ENCODE results near the gene TNIK.

TNIK gene

DNA sequence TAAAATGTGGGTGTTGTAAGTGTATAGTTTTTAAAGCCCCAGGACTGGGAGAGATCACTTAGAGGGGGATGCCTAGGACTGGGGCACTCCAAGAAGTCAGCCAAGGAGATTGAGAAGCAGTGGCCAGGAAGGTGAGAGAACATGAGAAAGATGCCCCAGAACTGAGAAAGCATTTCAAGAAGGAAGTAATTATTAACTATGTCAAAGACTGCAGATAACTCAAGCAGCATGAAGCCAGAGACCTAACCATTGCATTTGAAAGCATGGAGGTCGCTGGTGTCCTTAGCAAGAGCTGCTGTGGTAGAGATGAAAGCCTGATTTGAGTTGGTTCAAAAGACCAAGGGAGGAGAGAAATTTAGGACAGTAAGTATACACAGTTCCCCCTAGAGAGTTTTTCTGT is 403.1 kb downstream of the TNIK start:
- Histone ChIP-seq H3K27ac (ENCODE audit: insufficient read depth, low read length, poor library complexity, severe bottlenecking) (no peak overlapping the region), H3K27me3 (replicated peaks; ENCODE audit: control insufficient read depth, insufficient read depth, low read length, poor library complexity, severe bottlenecking) (no peaks in the 10 kb centered on the region), H3K36me3 (ENCODE audit: control insufficient read depth, insufficient read depth, low read length) (no peaks in the 10 kb centered on the region), H3K4me3 (ENCODE audit: insufficient read depth, low read depth, low read length, poor library complexity, severe bottlenecking) (no peak overlapping the region), H3K4me1 (ENCODE audit: control insufficient read depth, insufficient read depth, low read length, poor library complexity, severe bottlenecking) (no peaks in the 10 kb centered on the region), H3K9me3 (ENCODE audit: control insufficient read depth, low read length) (no peaks in the 10 kb centered on the region)
- no peak for DNase-seq

DNA sequence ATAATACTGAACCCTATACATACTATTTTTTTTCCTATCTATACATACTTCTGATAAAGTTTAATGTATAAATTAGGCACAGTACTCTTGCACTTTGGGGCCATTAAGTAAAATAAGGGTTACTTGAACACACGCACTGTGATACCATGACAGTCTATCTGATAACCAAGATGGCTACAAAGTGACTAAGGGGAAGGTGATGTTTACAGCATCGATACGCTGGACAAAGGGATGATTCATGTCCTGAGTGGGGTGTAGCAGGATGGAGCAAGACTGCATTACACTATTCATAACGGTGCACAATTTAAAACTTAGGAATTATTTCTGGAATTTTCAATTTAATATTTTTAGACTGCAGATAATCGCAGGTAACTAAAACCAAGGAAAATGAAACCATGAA is 403.7 kb downstream of the TNIK start:
- Histone ChIP-seq H3K9me3 (ENCODE audit: control insufficient read depth, low read length) (no peaks in the 10 kb centered on the region), H3K36me3 (ENCODE audit: control insufficient read depth, insufficient read depth, low read length) (no peaks in the 10 kb centered on the region), H3K4me1 (ENCODE audit: control insufficient read depth, insufficient read depth, low read length, poor library complexity, severe bottlenecking) (no peaks in the 10 kb centered on the region), H3K4me3 (ENCODE audit: insufficient read depth, low read depth, low read length, poor library complexity, severe bottlenecking) (no peak overlapping the region), H3K27me3 (replicated peaks; ENCODE audit: control insufficient read depth, insufficient read depth, low read length, poor library complexity, severe bottlenecking) (no peaks in the 10 kb centered on the region), H3K27ac (ENCODE audit: insufficient read depth, low read length, poor library complexity, severe bottlenecking) (no peak overlapping the region)
- no peak for DNase-seq

DNA sequence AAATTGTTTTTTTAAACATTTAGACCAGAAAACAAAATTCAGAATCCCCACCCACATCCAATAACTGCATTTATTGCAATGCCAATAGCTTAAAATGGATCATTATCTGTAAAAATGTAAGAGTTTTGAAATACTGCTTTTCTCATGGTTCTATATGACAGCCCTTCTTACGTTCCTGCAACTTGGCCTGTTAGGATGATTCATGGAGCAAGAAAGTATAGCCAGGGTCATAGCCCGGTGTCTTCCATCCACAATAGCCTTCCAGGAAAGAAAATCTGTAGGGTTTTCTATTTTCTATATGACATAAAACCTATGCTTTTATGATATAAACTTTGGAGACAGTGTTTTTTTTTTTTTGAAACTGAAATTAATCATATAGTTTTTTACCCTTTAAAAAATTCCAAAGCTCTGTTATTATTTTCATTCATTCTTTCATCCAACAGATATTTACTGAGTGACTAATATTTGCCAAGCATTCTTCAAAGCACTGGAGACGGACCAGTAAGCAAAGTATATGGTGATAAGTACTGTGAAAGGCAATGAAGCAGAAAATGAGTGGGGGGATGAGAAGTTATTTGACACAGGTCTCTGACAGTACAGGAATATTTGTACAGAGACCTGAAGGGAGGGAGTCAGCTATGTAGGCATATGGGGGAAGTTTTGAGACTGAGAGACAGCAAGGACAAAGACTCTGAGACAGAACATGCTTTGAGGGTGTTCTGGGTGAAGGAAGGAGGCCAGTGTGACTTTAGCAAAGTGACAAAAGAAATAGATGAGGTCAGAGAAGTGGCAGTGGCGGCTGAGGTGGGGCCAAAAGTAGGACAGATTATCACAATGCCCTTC is 404.6 kb downstream of the TNIK start:
- no peaks in the 10 kb centered on the region for H3K9me3 ChIP-seq (ENCODE audit: control insufficient read depth, low read length)
- DNase-seq, result no peak

DNA sequence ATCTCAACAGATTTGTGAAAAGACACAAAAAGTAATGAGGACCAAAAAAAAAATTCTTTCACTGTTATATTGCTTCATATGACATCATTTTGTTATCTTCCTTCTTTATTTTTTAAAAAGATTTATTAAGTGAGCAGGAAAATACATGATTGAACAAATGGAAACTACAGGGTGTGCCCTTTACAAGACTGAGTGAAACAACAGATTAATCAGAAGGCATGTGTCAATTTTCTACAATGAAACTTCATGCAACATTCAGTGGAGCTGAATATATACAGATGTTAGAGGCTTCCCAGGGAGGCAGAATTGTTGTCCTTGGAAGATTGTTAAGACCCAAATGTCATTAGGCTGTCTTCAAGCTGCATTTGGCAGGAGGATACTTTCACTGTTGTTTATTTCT is 405.3 kb downstream of the TNIK start:
- no peaks in the 10 kb centered on the region for H3K27me3 ChIP-seq (replicated peaks; ENCODE audit: control insufficient read depth, insufficient read depth, low read length, poor library complexity, severe bottlenecking)
- H3K36me3 ChIP-seq (ENCODE audit: control insufficient read depth, insufficient read depth, low read length), result no peaks in the 10 kb centered on the region
- no peaks in the 10 kb centered on the region for H3K9me3 ChIP-seq (ENCODE audit: control insufficient read depth, low read length)
- no peaks in the 10 kb centered on the region for H3K4me1 ChIP-seq (ENCODE audit: control insufficient read depth, insufficient read depth, low read length, poor library complexity, severe bottlenecking)
- H3K27ac ChIP-seq (ENCODE audit: insufficient read depth, low read length, poor library complexity, severe bottlenecking), result no peak overlapping the region
- no peak for DNase-seq
- H3K4me3 ChIP-seq (ENCODE audit: insufficient read depth, low read depth, low read length, poor library complexity, severe bottlenecking), result no peak overlapping the region

More for the DNA sequence above, 404.6 kb downstream of the TNIK start:
- Histone ChIP-seq H3K27me3 (replicated peaks; ENCODE audit: control insufficient read depth, insufficient read depth, low read length, poor library complexity, severe bottlenecking) (no peaks in the 10 kb centered on the region), H3K36me3 (ENCODE audit: control insufficient read depth, insufficient read depth, low read length) (no peaks in the 10 kb centered on the region), H3K4me3 (ENCODE audit: insufficient read depth, low read depth, low read length, poor library complexity, severe bottlenecking) (no peak overlapping the region), H3K27ac (ENCODE audit: insufficient read depth, low read length, poor library complexity, severe bottlenecking) (no peak overlapping the region), H3K4me1 (ENCODE audit: control insufficient read depth, insufficient read depth, low read length, poor library complexity, severe bottlenecking) (no peaks in the 10 kb centered on the region)

DNA sequence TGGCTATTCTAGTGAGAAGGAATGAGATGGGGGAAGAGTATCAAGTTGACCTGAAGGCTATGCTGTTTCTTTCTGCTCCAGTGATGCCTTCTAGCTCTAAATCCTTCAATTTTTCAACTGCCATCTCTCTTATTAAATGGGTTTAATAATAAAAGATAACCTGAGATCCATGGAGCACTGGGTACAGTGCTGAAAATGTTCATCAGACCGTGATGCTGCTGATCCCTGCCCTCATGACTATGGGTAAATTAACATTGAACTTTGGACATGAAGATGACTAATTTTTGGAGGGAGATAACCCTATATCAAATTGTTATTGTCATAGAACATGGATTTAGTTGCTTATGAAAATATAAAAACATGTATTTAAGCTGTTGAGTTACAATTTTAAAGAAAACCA is 406.0 kb downstream of the TNIK start:
- DNase-seq, result no peak
- H3K27ac ChIP-seq (ENCODE audit: insufficient read depth, low read length, poor library complexity, severe bottlenecking), result no peak overlapping the region
- no peak overlapping the region for H3K4me3 ChIP-seq (ENCODE audit: insufficient read depth, low read depth, low read length, poor library complexity, severe bottlenecking)
- H3K36me3 ChIP-seq (ENCODE audit: control insufficient read depth, insufficient read depth, low read length), result no peaks in the 10 kb centered on the region
- no peaks in the 10 kb centered on the region for H3K4me1 ChIP-seq (ENCODE audit: control insufficient read depth, insufficient read depth, low read length, poor library complexity, severe bottlenecking)
- H3K27me3 ChIP-seq (replicated peaks; ENCODE audit: control insufficient read depth, insufficient read depth, low read length, poor library complexity, severe bottlenecking), result no peaks in the 10 kb centered on the region
- H3K9me3 ChIP-seq (ENCODE audit: control insufficient read depth, low read length), result no peaks in the 10 kb centered on the region

DNA sequence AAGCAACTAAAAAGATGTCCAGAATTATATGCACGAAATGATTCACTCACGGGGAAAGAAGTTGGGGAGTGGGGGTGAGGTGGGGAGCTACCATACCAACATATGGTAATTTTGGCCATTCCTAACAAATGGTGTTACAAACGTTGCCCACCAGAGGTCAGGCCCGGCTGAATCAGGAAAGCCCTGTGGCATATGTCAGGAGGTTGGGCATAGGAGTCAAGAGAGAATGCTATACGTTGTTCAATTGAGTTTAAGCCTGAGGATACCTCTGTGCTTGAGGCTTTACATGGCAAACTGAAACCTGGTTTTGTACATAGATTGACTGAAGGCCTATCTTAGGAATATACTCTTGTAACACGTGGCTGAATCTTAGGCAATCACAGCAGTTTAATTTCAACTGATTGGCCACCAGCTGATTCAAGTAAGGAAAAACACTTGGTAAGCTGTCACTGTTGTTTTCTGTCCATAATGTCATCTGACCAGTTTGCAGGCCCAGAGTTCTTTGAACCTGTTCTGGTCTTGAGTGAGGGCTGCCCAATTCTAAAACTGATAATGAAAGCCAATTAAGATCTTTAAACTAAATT is 410.3 kb downstream of the TNIK start:
- Histone ChIP-seq H3K4me3 (ENCODE audit: insufficient read depth, low read depth, low read length, poor library complexity, severe bottlenecking) (no peak overlapping the region), H3K9me3 (ENCODE audit: control insufficient read depth, low read length) (no peaks in the 10 kb centered on the region), H3K4me1 (ENCODE audit: control insufficient read depth, insufficient read depth, low read length, poor library complexity, severe bottlenecking) (no peaks in the 10 kb centered on the region), H3K36me3 (ENCODE audit: control insufficient read depth, insufficient read depth, low read length) (no peaks in the 10 kb centered on the region), H3K27ac (ENCODE audit: insufficient read depth, low read length, poor library complexity, severe bottlenecking) (no peak overlapping the region), H3K27me3 (replicated peaks; ENCODE audit: control insufficient read depth, insufficient read depth, low read length, poor library complexity, severe bottlenecking) (no peaks in the 10 kb centered on the region)
- peak in 1 of 3 donors; percentile 9 for DNase-seq

DNA sequence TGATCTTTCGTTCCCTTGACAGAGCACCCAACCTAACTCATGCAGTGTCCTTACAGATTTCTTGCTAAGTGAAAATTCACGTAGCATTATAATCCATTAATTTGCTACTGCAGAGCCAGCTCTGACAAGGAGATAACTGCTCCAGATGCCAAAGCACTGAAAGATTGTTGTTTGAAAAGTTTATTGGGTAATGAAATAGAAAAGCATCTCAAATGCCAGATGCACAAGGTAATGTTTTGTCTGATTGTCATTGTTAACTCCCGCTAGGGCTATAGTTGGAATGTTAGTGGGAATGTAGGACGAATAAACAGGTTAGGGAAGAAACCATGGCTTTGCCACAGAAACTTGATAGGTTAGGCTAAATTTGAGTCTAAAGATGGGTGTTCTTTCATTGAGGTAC is 413.4 kb downstream of the TNIK start:
- no peak for DNase-seq
- Histone ChIP-seq H3K36me3 (ENCODE audit: control insufficient read depth, insufficient read depth, low read length) (no peaks in the 10 kb centered on the region), H3K9me3 (ENCODE audit: control insufficient read depth, low read length) (no peaks in the 10 kb centered on the region), H3K4me3 (ENCODE audit: insufficient read depth, low read depth, low read length, poor library complexity, severe bottlenecking) (no peak overlapping the region), H3K4me1 (ENCODE audit: control insufficient read depth, insufficient read depth, low read length, poor library complexity, severe bottlenecking) (no peaks in the 10 kb centered on the region), H3K27ac (ENCODE audit: insufficient read depth, low read length, poor library complexity, severe bottlenecking) (no peak overlapping the region), H3K27me3 (replicated peaks; ENCODE audit: control insufficient read depth, insufficient read depth, low read length, poor library complexity, severe bottlenecking) (no peaks in the 10 kb centered on the region)

DNA sequence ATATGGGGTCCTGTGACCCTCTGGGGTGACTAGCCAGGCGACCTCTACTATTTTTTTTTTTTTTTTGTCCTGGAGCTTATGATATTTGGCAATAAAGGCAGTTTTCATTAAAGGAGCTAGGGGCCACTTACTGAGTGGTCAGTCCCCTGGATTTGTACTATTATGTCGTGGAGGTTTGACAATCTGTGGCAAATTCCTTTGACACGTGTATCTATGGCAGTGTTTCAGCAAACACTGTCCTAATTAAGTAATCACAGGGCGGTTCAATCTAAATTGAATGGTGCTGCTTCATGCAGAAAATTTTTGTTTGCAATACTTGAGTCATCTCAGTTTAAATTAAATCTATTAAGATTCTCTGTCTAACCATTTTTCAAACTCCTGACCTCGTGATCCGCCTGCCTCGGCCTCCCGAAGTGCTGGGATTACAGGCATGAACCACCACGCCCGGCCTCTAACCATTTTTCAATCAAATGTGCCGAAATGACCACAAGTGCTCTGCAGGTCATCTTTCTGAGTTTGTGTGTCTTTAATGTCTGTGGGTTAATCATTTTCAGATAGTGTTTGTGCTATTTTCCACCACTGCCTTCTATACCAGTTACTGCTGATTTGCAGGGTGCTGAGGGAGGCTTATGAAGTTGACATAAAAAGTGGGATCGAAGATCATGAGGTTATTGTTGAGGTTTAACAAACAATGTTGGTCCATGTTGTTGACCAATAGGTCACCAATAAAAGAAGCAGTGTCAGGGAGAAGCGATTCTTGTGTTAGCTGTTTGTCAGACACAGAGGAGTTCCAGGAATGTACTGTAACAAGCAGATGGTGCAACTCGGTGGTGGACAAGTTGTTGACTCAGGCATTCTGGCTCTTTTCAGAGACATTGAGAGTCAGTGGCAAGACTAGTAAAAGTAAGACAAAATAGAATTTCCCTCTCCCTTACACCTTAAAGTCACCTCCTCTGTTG is 415.1 kb downstream of the TNIK start:
- Histone ChIP-seq H3K4me1 (ENCODE audit: control insufficient read depth, insufficient read depth, low read length, poor library complexity, severe bottlenecking) (no peaks in the 10 kb centered on the region), H3K4me3 (ENCODE audit: insufficient read depth, low read depth, low read length, poor library complexity, severe bottlenecking) (no peak overlapping the region), H3K27me3 (replicated peaks; ENCODE audit: control insufficient read depth, insufficient read depth, low read length, poor library complexity, severe bottlenecking) (no peaks in the 10 kb centered on the region), H3K36me3 (ENCODE audit: control insufficient read depth, insufficient read depth, low read length) (no peaks in the 10 kb centered on the region), H3K9me3 (ENCODE audit: control insufficient read depth, low read length) (no peaks in the 10 kb centered on the region), H3K27ac (ENCODE audit: insufficient read depth, low read length, poor library complexity, severe bottlenecking) (no peak overlapping the region)
- no peak for DNase-seq

DNA sequence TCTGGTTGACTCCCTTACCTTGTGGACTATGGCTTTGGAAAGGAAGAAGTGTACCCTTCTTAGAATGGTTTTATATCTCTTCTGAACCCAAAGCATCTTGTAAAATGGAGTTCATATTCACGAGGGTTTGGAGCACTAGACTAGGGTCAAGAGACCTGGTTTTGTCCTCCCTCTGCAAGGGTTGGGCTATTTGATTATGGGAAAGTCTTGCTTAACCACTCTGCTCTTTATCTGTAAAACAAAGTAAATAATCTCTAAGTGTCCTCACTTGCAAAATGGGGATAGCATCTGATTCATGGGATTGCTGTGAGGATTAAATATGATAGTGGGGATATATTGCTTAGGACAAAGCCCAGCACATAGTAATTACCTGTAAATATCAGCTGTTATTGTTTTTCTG is 415.8 kb downstream of the TNIK start:
- no peaks in the 10 kb centered on the region for H3K36me3 ChIP-seq (ENCODE audit: control insufficient read depth, insufficient read depth, low read length)
- no peaks in the 10 kb centered on the region for H3K4me1 ChIP-seq (ENCODE audit: control insufficient read depth, insufficient read depth, low read length, poor library complexity, severe bottlenecking)
- no peak for DNase-seq
- no peaks in the 10 kb centered on the region for H3K27me3 ChIP-seq (replicated peaks; ENCODE audit: control insufficient read depth, insufficient read depth, low read length, poor library complexity, severe bottlenecking)
- H3K4me3 ChIP-seq (ENCODE audit: insufficient read depth, low read depth, low read length, poor library complexity, severe bottlenecking), result no peak overlapping the region
- no peak overlapping the region for H3K27ac ChIP-seq (ENCODE audit: insufficient read depth, low read length, poor library complexity, severe bottlenecking)
- no peaks in the 10 kb centered on the region for H3K9me3 ChIP-seq (ENCODE audit: control insufficient read depth, low read length)

DNA sequence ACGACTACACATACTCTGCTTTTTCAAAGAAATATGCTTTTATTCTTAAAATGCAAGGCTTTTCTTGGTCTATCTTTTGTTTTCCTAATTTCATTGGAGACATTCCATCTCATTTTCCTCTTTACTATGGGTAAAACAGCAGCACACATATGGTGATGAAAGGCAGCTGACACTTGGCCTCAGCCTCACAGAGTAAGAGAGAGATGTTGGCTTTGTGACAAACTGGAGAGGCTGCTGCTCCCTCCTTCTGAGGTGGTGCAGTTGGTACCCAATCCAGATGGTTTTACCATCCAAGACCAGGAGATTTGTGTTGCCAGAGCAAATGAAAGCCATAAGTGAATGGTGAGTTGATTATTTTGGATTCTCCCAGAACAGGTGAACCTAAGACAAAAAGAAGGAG is 420.5 kb downstream of the TNIK start:
- H3K36me3 ChIP-seq (ENCODE audit: control insufficient read depth, insufficient read depth, low read length), result no peaks in the 10 kb centered on the region
- DNase-seq, result no peak
- H3K9me3 ChIP-seq (ENCODE audit: control insufficient read depth, low read length), result no peaks in the 10 kb centered on the region
- H3K27ac ChIP-seq (ENCODE audit: insufficient read depth, low read length, poor library complexity, severe bottlenecking), result no peak overlapping the region
- H3K4me3 ChIP-seq (ENCODE audit: insufficient read depth, low read depth, low read length, poor library complexity, severe bottlenecking), result no peak overlapping the region
- no peaks in the 10 kb centered on the region for H3K4me1 ChIP-seq (ENCODE audit: control insufficient read depth, insufficient read depth, low read length, poor library complexity, severe bottlenecking)
- H3K27me3 ChIP-seq (replicated peaks; ENCODE audit: control insufficient read depth, insufficient read depth, low read length, poor library complexity, severe bottlenecking), result no peaks in the 10 kb centered on the region

Measured in effector memory CD4-positive, alpha-beta T cell (primary cell).